ENCODE measurements around the gene PCDHGA1.
"Not testable (repeated sequence)": the region's sequence is repeated elsewhere in the genome, so short reads cannot be mapped to it uniquely, and the experiment has no call there.

PCDHGA1 gene

DNA sequence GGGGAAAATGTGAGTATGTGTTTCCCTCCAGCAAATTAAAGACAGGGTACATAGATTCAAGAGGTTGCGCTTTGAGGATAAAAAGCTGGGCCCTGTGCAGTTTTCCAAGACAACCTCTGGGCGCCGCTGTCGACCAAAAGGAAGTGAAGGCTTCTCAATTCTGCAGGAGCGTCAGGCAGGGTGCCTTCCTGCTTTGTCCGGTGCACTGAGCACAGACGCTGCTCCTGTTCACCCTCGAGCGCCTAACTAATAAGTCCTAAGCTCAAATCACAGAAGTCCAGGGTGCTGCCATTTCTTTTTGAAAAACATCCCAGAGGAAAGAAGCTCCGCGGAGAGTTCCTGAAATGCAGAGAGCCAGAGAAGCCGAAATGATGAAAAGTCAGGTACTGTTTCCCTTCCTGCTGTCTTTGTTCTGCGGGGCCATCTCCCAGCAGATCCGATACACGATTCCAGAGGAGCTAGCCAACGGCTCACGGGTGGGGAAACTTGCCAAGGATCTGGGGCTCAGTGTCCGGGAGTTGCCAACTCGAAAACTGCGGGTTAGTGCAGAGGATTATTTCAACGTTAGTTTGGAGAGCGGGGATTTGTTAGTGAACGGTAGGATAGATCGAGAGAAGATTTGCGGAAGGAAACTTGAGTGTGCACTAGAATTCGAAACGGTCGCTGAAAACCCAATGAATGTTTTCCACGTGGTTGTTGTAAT is 19.8 kb downstream of the PCDHGA1 start, which contains the start of gene PCDHGB1:
TSS of gene PCDHGB1 (plus strand) at position 183 of the 703 bp plus-strand sequence. CDS start at position 345, 162 bp downstream.
- peak; percentile 40 for DNase-seq (ENCODE audit: low spot score)

DNA sequence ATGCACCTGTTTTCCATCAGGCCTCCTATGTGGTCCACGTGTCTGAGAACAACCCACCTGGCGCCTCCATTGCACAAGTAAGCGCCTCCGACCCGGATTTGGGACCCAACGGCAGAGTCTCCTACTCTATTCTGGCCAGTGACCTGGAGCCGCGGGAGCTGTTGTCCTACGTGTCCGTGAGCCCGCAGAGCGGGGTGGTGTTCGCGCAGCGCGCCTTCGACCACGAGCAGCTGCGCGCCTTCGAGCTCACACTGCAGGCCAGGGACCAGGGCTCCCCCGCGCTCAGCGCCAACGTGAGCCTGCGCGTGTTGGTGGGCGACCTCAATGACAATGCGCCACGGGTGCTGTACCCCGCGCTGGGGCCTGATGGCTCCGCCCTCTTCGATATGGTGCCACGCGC is 21.3 kb downstream of the PCDHGA1 start:
- no peak for DNase-seq (ENCODE audit: low spot score)

DNA sequence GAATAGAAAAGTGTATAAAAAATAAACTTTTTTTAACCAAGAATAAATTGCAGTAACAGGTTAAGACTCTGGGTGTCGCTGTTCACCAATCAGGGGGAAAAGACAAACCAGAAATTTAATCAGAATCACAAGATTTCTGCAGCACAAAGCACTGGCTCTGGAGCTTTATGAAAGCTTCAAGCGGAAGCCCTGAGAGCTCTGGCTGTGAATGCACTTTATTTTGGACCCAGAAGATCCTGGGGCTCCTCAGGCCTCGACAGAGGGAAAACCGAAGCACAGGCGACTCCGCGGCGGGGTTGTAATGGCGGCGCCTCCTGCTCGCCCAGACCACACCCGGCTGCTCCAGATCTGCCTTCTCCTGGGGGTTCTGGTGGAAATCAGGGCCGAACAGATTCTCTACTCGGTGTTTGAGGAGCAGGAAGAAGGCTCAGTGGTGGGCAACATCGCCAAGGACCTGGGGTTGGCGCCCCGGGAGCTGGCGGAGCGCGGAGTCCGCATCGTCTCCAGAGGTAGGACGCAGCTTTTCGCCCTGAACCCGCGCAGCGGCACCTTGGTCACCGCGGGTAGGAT is 24.7 kb downstream of the PCDHGA1 start, which contains the start of gene PCDHGA4:
TSS of gene PCDHGA4 (plus strand) at position 122 of the 570 bp plus-strand sequence. CDS start at position 209, 87 bp downstream.
- peak; percentile 23 for DNase-seq (ENCODE audit: low spot score)

DNA sequence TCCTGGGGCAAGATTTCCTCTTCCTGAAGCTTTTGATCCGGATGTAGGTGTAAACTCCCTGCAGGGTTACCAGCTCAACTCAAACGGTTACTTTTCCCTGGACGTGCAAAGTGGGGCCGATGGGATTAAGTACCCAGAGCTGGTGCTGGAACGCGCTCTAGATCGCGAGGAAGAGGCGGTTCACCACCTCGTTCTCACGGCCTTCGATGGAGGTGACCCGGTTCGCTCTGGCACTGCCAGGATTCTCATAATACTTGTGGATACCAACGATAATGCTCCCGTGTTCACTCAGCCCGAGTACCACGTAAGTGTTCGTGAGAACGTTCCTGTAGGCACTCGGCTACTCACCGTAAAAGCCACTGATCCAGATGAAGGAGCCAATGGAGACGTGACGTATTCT is 25.3 kb downstream of the PCDHGA1 start:
- no peak for DNase-seq (ENCODE audit: low spot score)

DNA sequence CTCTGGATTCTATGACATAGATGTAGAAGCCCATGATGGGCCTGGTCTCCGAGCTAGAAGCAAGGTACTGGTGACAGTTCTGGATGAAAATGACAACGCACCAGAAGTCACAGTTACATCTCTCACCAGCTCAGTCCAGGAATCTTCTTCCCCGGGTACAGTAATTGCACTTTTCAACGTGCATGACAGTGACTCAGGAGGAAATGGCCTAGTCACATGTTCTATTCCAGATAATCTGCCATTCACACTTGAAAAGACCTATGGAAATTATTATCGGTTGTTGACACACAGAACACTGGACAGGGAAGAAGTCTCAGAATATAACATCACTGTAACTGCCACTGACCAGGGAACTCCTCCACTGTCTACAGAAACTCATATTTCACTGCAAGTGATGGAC is 25.8 kb downstream of the PCDHGA1 start:
- DNase-seq (ENCODE audit: low spot score) = no peak

DNA sequence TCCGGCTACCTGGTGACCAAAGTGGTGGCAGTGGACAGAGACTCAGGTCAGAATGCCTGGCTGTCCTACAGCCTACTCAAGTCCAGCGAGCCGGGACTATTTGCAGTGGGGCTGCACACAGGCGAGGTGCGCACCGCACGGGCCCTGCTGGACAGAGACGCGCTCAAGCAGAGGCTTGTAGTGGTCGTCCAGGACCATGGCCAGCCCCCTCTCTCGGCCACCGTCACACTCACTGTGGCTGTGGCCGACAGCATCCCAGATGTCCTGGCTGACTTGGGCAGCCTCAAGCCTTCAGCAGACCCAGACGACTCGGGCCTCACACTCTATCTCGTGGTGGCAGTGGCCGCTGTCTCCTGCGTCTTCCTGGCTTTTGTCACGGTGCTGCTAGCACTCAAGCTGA is 26.6 kb downstream of the PCDHGA1 start:
- DNase-seq (ENCODE audit: low spot score) = no peak

DNA sequence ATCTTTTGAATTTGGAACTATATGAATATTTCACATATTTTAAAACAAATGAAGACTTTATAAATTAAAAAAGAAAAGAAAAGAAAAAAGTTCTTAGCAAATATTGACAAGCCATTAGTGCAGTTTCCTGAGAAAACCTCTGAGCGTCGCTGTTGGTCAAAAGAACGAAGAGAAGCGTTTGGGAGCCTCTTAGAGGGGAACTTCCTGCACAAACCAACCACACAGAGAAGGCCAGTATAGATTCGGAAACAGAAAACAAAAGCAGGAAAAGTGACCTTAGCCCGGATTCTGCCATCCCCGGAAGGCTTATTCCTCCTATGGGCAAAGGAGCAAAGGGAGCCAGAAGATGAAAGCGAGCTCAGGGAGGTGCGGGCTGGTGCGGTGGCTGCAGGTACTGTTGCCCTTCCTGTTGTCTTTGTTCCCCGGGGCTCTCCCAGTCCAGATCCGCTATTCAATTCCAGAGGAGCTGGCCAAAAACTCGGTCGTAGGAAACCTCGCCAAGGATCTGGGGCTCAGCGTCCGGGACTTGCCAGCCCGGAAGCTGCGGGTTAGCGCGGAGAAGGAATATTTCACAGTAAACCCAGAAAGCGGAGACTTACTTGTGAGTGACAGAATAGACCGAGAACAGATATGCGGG is 29.6 kb downstream of the PCDHGA1 start, which contains the start of gene PCDHGB2:
TSS of gene PCDHGB2 (plus strand) at position 205 of the 637 bp plus-strand sequence. CDS start at position 347, 142 bp downstream.
- peak; percentile 30 for DNase-seq (ENCODE audit: low spot score)

DNA sequence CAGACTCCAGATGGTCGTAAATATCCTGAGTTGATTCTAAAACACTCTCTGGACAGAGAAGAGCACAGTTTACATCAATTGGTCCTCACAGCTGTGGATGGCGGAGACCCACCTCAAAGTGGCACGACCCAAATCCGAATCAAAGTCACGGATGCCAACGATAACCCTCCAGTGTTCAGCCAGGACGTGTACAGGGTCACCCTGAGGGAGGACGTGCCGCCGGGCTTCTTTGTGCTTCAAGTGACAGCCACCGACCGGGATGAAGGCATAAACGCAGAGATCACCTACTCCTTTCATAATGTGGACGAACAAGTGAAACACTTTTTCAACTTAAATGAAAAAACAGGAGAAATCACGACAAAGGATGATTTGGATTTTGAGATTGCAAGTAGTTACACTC is 30.4 kb downstream of the PCDHGA1 start:
- no peak for DNase-seq (ENCODE audit: low spot score)

DNA sequence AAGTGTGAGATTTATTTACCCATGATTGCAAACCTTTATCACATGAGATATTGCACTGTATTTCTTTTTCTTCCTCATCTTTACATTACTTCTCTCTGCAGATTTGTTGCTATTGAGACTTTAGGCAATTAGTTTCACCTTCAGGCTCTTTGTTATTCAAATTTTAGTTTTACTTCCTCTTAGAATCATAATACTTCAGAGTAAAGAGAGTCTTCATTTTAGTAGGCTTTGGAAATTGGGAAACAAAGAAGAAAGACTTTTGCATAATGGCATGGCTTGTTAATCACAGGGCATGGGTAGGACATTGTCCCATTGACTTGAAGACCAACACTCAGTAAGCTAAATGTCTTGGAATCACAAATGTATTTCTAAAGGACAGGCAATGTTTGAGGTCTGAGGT is 32.4 kb downstream of the PCDHGA1 start:
- DNase-seq (ENCODE audit: low spot score) = no peak

DNA sequence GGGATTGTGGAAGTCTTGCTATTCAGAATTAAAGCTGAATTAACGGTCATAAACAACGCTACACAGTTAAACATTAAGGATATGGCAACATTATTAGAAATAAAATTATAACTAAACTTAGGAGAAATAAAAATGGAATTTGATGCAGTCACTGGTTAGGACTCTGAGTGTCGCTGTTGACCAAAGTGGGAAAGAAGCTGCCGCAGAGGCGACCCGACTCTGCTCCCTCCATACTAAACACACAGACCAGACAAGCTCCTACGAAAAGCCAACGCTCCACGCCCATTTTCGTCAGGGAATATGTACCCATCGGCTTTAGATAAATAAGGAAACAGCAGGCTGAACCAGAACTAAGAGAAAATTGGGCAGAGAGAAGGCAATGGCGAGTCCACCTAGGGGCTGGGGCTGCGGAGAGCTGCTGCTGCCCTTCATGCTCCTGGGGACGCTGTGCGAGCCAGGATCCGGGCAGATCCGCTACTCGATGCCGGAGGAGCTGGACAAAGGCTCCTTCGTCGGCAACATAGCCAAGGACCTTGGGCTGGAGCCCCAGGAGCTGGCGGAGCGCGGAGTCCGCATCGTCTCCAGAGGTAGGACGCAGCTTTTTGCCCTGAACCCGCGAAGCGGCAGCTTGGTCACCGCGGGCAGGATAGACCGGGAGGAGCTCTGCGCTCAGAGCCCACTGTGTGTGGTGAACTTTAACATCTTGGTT is 33.8 kb downstream of the PCDHGA1 start, which contains the start of gene PCDHGA5:
TSS of gene PCDHGA5 (plus strand) at position 211 of the 709 bp plus-strand sequence. CDS start at position 380, 169 bp downstream.
- DNase-seq (ENCODE audit: low spot score) = no peak

DNA sequence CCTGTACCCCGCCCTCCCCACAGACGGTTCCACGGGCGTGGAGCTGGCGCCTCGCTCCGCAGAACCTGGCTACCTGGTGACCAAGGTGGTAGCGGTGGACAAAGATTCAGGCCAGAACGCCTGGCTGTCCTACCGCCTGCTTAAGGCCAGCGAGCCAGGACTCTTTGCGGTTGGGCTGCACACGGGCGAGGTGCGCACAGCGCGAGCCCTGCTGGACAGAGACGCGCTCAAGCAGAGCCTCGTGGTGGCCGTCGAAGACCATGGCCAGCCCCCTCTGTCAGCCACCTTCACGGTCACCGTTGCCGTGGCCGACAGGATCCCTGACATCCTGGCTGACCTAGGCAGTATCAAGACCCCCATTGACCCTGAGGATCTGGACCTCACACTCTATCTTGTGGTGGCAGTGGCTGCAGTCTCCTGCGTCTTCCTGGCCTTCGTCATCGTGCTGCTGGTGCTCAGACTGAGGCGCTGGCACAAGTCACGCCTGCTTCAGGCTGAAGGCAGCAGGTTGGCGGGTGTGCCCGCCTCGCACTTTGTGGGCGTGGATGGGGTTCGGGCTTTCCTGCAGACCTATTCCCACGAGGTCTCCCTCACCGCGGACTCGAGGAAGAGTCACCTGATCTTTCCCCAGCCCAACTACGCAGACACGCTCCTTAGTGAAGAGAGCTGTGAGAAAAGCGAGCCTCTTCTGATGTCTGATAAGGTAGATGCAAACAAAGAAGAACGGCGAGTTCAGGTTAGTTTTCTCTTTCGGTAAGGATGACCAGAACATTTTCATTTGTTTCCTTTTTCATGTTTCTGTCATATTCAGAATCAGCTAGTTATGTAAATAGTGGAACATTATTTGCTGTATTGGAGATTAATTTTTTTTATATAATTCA is 35.9 kb downstream of the PCDHGA1 start:
- DNase-seq (ENCODE audit: low spot score) = no peak

DNA sequence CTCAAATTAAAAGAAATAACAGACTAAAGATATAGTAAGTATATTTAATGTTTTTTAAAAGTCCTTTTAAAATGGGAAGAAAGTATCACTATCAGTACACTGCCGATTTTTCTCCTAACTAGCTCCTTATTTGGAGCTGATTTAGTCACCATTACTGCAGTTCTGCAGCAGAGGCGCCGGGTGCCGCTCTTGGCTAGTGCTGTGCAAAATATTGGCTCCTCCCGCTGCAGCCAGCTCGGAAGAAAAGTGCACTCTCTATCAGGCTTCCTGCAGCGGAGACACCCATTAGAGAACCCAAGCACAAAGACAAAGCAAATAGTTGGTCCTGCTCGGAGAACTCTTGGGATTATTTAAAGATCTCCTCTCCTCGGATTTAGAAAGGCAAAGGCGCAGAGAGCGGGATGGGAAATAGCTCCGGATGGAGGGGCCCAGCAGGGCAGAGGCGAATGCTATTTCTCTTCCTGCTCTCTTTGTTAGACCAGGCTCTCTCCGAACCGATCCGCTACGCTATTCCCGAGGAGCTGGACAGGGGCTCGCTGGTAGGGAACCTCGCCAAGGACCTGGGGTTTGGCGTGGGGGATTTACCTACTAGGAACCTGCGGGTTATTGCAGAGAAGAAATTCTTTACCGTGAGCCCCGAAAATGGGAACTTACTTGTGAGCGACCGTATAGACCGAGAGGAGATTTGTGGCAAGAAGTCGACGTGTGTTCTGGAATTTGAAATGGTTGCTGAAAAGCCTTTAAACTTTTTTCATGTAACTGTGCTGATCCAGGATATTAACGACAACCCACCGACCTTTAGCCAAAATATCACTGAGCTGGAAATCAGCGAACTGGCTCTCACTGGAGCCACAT is 39.9 kb downstream of the PCDHGA1 start, which contains the start of gene PCDHGB3:
TSS of gene PCDHGB3 (plus strand) at position 249 of the 855 bp plus-strand sequence. CDS start at position 402, 153 bp downstream.
- peak; percentile 41 for DNase-seq (ENCODE audit: low spot score)

DNA sequence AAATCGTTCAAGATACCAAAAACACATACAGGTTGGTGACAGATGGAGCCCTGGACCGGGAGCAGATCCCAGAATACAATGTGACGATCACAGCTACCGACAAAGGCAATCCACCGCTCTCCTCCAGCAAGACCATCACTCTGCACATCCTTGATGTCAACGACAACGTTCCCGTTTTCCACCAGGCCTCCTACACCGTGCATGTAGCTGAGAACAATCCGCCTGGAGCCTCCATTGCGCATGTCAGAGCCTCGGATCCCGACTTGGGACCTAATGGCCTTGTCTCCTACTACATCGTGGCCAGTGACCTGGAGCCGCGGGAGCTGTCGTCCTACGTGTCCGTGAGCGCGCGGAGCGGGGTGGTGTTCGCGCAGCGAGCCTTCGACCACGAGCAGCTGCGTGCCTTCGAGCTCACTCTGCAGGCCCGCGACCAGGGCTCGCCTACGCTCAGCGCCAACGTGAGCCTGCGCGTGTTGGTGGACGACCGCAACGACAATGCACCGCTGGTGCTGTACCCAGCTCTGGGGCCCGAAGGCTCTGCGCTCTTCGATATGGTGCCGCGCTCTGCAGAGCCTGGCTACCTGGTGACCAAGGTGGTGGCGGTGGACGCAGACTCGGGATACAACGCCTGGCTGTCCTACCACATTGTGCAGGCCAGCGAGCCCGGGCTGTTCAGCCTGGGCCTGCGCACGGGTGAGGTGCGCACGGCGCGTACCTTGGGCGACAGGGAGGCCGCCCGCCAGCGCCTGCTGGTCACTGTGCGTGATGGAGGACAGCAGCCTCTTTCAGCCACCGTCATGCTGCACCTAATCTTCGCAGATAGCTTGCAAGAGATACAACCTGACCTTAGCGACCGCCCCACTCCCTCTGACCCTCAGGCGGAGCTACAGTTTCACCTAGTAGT is 41.5 kb downstream of the PCDHGA1 start:
- no peak for DNase-seq (ENCODE audit: low spot score)

DNA sequence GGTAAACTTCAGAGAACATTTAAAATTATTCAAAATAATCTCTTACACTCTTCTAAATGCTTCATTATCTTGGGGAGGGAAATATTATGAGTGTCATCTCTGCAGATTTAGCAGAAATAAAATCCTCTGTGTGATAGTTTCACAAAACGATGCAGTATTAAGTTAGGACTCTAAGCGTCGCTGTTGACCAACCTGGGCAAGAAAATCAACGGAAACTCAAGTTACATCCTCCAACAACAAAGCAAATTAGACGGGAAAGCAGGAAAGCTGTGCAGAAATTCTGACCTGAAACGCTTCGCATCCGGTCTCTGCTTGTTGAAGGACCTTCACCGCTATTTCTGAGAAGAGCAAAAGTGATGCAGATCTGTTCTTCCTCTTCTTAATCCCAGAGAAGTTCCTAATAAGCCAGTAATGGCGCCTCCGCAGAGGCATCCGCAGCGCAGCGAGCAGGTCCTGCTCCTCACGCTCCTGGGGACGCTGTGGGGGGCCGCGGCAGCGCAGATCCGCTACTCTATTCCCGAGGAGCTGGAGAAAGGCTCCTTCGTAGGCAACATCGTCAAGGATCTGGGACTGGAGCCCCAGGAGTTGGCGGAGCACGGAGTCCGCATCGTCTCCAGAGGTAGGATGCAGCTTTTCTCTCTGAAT is 43.5 kb downstream of the PCDHGA1 start, which contains the start of gene PCDHGA6:
TSS of gene PCDHGA6 (plus strand) at position 219 of the 645 bp plus-strand sequence. CDS start at position 412, 193 bp downstream.
- peak; percentile 8 for DNase-seq (ENCODE audit: low spot score)

DNA sequence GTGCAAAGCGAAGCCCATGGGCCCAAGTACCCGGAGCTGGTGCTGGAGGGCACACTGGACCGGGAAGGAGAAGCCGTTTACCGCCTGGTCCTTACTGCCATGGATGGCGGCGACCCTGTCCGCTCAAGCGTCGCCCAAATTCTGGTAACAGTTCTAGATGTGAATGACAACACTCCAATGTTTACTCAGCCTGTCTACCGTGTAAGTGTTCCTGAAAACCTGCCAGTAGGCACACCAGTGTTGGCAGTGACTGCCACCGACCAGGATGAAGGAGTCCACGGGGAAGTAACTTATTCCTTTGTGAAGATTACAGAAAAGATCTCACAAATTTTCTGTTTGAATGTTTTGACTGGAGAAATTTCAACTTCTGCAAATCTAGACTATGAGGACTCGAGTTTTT is 44.3 kb downstream of the PCDHGA1 start:
- DNase-seq (ENCODE audit: low spot score) = no peak

DNA sequence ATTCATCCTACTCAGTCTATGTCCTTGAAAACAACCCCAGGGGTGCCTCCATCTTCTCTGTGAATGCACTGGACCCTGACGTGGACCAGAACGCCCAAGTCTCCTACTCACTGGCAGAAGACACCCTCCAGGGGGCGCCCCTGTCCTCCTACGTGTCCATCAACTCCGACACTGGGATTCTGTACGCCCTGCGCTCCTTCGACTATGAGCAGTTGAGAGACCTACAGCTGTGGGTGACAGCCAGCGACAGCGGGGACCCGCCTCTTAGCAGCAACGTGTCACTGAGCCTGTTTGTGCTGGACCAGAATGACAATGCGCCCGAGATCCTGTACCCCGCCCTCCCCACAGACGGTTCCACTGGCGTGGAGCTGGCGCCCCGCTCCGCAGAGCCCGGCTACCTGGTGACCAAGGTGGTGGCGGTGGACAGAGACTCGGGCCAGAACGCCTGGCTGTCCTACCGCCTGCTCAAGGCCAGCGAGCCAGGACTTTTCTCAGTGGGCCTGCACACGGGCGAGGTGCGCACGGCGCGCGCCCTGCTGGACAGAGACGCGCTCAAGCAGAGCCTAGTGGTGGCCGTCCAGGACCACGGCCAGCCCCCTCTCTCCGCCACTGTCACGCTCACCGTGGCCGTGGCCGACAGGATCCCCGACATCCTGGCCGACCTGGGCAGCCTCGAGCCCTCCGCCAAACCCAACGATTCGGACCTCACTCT is 45.3 kb downstream of the PCDHGA1 start:
- not testable (repeated sequence) for DNase-seq (ENCODE audit: low spot score)

DNA sequence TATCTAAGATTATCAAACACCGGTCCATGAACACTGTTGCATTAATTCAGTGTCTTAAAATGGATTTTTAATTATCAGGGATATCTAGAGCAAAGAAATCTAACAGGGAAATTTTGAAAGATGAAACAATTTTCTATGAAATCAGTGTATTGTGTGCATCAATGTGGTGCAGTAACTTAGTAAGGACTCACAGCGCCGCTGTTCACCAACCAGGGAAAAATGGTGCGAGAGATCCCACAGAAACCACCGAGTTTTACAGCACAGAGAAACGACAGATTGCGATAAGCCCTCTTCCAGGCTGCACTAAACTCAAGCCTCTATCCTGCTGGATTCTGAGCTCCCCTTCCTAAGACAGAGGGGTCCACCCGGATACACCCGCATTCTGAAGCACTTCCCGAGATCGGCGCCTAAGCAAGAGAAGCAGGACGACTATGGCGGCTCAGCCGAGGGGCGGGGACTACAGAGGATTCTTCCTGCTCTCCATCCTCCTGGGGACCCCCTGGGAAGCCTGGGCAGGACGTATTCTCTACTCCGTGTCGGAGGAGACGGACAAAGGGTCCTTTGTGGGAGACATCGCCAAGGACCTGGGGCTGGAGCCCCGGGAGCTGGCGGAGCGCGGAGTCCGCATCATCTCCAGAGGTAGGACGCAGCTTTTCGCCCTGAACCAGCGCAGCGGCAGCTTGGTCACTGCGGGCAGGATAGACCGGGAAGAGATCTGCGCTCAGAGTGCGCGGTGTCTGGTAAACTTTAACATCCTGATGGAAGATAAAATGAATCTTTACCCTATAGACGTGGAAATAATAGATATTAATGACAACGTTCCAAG is 52.4 kb downstream of the PCDHGA1 start, which contains the start of gene PCDHGA7:
TSS of gene PCDHGA7 (plus strand) at position 274 of the 826 bp plus-strand sequence. CDS start at position 432, 158 bp downstream.
- DNase-seq (ENCODE audit: low spot score) = no peak

Data from CD4-positive, alpha-beta T cell treated with Interleukin-2 at 100 ng/mL for 4 hours (primary cell).